ENCODE measurements around the gene TP53I3.

The TP53I3 gene

DNA sequence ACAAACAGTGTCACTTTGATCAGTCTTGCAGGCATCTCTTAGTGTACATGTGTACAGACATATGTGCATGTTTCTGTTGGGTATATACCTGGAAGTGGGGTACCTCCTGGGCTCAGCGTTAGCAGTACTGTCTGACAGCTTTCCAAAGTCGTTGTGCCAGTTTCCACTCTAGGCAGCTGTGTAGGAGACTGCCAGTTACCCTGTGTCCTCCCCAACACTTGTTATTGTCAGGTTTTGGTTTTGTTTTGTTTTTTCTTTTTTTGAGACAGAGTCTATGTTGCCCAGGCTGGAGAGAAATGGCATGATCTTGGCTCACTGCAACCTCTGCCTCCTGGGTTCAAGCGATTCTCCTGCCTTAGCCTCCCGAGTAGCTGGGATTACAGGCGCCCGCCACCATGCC, 28.9 kb downstream of the TP53I3 start:
- ATAC-seq: no peak
- TF ChIP-seq CSDC2 (CRISPR knock-in tag; IDR thresholded peaks at IDR 0.05) (no peak), ARNTL (CRISPR knock-in tag; IDR thresholded peaks at IDR 0.05; ENCODE audit: borderline replicate concordance, low read depth) (no peak), ZNF8 (CRISPR knock-in tag; IDR thresholded peaks at IDR 0.05) (no peak), PPARA (CRISPR knock-in tag; IDR thresholded peaks at IDR 0.05; ENCODE audit: borderline replicate concordance) (no peak), ZNF70 (CRISPR knock-in tag; IDR thresholded peaks at IDR 0.05) (no peak), ZNF565 (CRISPR knock-in tag; conservative IDR thresholded peaks at IDR 0.05; ENCODE audit: low read depth) (no peak), ZFP3 (CRISPR knock-in tag; IDR thresholded peaks at IDR 0.05) (no peak), GLIS3 (CRISPR knock-in tag; IDR thresholded peaks at IDR 0.05) (no peak), ISL1 (CRISPR knock-in tag; IDR thresholded peaks at IDR 0.05) (no peak), TOX (CRISPR knock-in tag; IDR thresholded peaks at IDR 0.05; ENCODE audit: borderline replicate concordance) (no peak), RARB (CRISPR knock-in tag; IDR thresholded peaks at IDR 0.05) (no peak), BACH2 (CRISPR knock-in tag; IDR thresholded peaks at IDR 0.05; ENCODE audit: borderline replicate concordance) (no peak), ZC3H10 (CRISPR knock-in tag; IDR thresholded peaks at IDR 0.05) (no peak)
- TF ChIP-seq, protein P1, sequence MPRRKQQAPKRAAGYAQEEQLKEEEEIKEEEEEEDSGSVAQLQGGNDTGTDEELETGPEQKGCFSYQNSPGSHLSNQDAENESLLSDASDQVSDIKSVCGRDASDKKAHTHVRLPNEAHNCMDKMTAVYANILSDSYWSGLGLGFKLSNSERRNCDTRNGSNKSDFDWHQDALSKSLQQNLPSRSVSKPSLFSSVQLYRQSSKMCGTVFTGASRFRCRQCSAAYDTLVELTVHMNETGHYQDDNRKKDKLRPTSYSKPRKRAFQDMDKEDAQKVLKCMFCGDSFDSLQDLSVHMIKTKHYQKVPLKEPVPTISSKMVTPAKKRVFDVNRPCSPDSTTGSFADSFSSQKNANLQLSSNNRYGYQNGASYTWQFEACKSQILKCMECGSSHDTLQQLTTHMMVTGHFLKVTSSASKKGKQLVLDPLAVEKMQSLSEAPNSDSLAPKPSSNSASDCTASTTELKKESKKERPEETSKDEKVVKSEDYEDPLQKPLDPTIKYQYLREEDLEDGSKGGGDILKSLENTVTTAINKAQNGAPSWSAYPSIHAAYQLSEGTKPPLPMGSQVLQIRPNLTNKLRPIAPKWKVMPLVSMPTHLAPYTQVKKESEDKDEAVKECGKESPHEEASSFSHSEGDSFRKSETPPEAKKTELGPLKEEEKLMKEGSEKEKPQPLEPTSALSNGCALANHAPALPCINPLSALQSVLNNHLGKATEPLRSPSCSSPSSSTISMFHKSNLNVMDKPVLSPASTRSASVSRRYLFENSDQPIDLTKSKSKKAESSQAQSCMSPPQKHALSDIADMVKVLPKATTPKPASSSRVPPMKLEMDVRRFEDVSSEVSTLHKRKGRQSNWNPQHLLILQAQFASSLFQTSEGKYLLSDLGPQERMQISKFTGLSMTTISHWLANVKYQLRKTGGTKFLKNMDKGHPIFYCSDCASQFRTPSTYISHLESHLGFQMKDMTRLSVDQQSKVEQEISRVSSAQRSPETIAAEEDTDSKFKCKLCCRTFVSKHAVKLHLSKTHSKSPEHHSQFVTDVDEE (CRISPR knock-in tag; IDR thresholded peaks at IDR 0.05): no peak
- TF ChIP-seq, protein P2, sequence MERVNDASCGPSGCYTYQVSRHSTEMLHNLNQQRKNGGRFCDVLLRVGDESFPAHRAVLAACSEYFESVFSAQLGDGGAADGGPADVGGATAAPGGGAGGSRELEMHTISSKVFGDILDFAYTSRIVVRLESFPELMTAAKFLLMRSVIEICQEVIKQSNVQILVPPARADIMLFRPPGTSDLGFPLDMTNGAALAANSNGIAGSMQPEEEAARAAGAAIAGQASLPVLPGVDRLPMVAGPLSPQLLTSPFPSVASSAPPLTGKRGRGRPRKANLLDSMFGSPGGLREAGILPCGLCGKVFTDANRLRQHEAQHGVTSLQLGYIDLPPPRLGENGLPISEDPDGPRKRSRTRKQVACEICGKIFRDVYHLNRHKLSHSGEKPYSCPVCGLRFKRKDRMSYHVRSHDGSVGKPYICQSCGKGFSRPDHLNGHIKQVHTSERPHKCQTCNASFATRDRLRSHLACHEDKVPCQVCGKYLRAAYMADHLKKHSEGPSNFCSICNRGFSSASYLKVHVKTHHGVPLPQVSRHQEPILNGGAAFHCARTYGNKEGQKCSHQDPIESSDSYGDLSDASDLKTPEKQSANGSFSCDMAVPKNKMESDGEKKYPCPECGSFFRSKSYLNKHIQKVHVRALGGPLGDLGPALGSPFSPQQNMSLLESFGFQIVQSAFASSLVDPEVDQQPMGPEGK (CRISPR knock-in tag; IDR thresholded peaks at IDR 0.05; ENCODE audit: borderline replicate concordance): no peak
- TF ChIP-seq, protein P3, sequence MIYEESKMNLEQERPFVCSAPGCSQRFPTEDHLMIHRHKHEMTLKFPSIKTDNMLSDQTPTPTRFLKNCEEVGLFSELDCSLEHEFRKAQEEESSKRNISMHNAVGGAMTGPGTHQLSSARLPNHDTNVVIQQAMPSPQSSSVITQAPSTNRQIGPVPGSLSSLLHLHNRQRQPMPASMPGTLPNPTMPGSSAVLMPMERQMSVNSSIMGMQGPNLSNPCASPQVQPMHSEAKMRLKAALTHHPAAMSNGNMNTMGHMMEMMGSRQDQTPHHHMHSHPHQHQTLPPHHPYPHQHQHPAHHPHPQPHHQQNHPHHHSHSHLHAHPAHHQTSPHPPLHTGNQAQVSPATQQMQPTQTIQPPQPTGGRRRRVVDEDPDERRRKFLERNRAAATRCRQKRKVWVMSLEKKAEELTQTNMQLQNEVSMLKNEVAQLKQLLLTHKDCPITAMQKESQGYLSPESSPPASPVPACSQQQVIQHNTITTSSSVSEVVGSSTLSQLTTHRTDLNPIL (CRISPR knock-in tag; IDR thresholded peaks at IDR 0.05; ENCODE audit: low read depth): no peak
- TF ChIP-seq, protein P4, sequence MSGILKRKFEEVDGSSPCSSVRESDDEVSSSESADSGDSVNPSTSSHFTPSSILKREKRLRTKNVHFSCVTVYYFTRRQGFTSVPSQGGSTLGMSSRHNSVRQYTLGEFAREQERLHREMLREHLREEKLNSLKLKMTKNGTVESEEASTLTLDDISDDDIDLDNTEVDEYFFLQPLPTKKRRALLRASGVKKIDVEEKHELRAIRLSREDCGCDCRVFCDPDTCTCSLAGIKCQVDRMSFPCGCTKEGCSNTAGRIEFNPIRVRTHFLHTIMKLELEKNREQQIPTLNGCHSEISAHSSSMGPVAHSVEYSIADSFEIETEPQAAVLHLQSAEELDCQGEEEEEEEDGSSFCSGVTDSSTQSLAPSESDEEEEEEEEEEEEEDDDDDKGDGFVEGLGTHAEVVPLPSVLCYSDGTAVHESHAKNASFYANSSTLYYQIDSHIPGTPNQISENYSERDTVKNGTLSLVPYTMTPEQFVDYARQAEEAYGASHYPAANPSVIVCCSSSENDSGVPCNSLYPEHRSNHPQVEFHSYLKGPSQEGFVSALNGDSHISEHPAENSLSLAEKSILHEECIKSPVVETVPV (CRISPR knock-in tag; IDR thresholded peaks at IDR 0.05): no peak

DNA sequence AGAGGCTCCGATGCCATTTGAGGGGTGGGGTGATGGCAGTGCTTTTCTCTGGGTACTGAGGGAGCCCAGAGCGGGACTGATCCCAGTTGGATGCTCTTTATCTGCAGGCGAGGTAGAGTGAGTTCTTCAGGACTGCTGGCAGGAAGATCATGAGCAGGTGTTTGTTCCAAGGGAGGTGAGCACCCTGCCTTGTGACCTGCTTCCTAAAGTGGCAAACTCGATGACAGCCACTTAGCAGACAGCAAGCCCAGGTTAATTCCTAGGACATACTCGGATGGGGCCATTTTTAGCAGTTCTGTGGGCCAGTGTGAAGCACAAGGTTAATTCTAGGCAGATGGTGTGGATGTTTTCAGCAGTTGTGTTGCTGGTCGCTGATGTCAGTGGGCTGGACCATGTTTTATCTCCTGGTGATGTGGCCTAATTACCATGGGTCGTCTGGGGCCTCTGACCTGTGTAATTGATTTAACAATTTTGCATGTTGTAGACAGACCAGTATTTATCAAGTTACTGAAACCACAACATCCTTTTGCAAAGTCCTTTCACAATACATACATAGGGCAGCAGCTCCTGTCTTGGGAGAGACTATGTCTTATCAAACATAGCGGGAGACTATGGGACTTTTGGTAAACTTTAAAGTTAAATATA, 30.1 kb downstream of the TP53I3 start:
- TF ChIP-seq, protein P2 (CRISPR knock-in tag; IDR thresholded peaks at IDR 0.05; ENCODE audit: borderline replicate concordance): no peak
- TF ChIP-seq PPARA (CRISPR knock-in tag; IDR thresholded peaks at IDR 0.05; ENCODE audit: borderline replicate concordance): no peak
- no peak for TF ChIP-seq BACH2 (CRISPR knock-in tag; IDR thresholded peaks at IDR 0.05; ENCODE audit: borderline replicate concordance)
- TF ChIP-seq, protein P3 (CRISPR knock-in tag; IDR thresholded peaks at IDR 0.05; ENCODE audit: low read depth): no peak
- TF ChIP-seq ZFP30 (CRISPR knock-in tag; IDR thresholded peaks at IDR 0.05): no peak
- TF ChIP-seq, protein P1 (CRISPR knock-in tag; IDR thresholded peaks at IDR 0.05): no peak
- no peak for TF ChIP-seq ARNTL (CRISPR knock-in tag; IDR thresholded peaks at IDR 0.05; ENCODE audit: borderline replicate concordance, low read depth)
- TF ChIP-seq ZC3H10 (CRISPR knock-in tag; IDR thresholded peaks at IDR 0.05): no peak
- no peak for TF ChIP-seq TCF4 (CRISPR knock-in tag; IDR thresholded peaks at IDR 0.05; ENCODE audit: borderline replicate concordance)
- no peak for ATAC-seq
